Type B pancreatic cell (in vitro differentiated cells): ENCODE results near the gene RPS6KA4. TPM values are rescaled to one million over a fixed set of nuclear protein-coding genes. Genes with fewer than 3 reads are reported as not detected.
A peak's percentile ranks its signal among the peaks of the same experiment; 100 is the strongest.
"Not testable (repeated sequence)": the region's sequence is repeated elsewhere in the genome, so short reads cannot be mapped to it uniquely, and the experiment has no call there.

Experiments
- DNase-seq: peaks from one replicate; pipeline ENCODE4 v3.0.0; 2021; ENCODE audit warnings: mixed read lengths; ENCODE audit not compliant: unreplicated experiment; ENCODE audit errors: extremely low spot score
- H3K27ac Mint-ChIP-seq: 2 replicates; pipeline ENCODE4 v1.8.0; 2021; ENCODE audit warnings: mild to moderate bottlenecking, mixed read lengths
- H3K27me3 Mint-ChIP-seq: 2 replicates; pipeline ENCODE4 v1.8.0; 2021; ENCODE audit warnings: mixed read lengths
- H3K36me3 Mint-ChIP-seq: 2 replicates; pipeline ENCODE4 v1.8.0; 2021; ENCODE audit warnings: mixed read lengths
- H3K4me1 Mint-ChIP-seq: one replicate; pipeline ENCODE4 v1.8.0; 2021; ENCODE audit warnings: mixed read lengths; ENCODE audit not compliant: unreplicated experiment
- H3K4me3 Mint-ChIP-seq: 2 replicates; pipeline ENCODE4 v1.8.0; 2021; ENCODE audit warnings: mild to moderate bottlenecking, mixed read lengths
- H3K9me3 Mint-ChIP-seq: 2 replicates; pipeline ENCODE4 v1.8.0; 2021; ENCODE audit warnings: mixed read lengths
- CTCF ChIP-seq: fragments of 200-600 bp; sonication (generic); conservative IDR thresholded peaks from 2 replicates; pipeline ENCODE4 v1.5.0; 2021; ENCODE audit warnings: antibody characterized with exemption, mild to moderate bottlenecking
- total RNA-seq: library from RNA; stranded (reverse); gene quantifications from 2 replicates; pipeline ENCODE4 v1.2.1, GENCODE V29; 2021; ENCODE audit warnings: low replicate concordance

RPS6KA4 gene
- total RNA-seq, 1 donor from 2014 or later: 26.4 TPM

GRCh38 chr11:64410404-64410734 lies 51.4 kb downstream of the RPS6KA4 start:
- no peak overlapping the region for H3K27ac Mint-ChIP-seq
- H3K4me1 Mint-ChIP-seq: peaks cover 43% of the 10 kb centered on the region
- H3K27me3 Mint-ChIP-seq: no peaks in the 10 kb centered on the region

DNA sequence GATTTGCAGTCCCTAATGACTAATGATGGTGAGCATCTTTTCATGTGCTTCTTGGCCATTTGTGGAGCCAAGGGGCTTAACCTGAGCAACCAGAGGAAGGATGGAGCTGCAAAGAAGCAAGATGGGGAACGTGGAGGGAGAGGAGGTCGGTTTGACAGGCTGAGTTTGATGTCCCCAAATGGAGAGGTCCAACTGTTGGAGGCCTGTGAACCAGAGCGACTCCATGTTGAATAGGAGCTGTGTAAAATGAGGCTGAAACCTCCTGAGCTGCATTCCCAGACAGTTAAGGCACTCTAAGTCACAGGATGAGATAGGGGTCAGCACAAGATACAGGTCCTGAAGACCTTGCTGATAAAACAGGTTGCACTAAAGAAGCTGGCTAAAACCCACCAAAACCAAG lies 54.5 kb downstream of the RPS6KA4 start:
- Mint-ChIP-seq H3K4me1 (peaks cover 26% of the 10 kb centered on the region), H3K9me3 (no peaks in the 10 kb centered on the region), H3K27ac (no peak overlapping the region), H3K27me3 (no peaks in the 10 kb centered on the region), H3K4me3 (no peak overlapping the region), H3K36me3 (no peaks in the 10 kb centered on the region)
- DNase-seq: no peak
- no peak for TF ChIP-seq CTCF

More at GRCh38 chr11:64410404-64410734, 51.4 kb downstream of the RPS6KA4 start:
- no peaks in the 10 kb centered on the region for H3K36me3 Mint-ChIP-seq
- no peaks in the 10 kb centered on the region for H3K9me3 Mint-ChIP-seq
- no peak for DNase-seq
- H3K4me3 Mint-ChIP-seq: no peak overlapping the region
- TF ChIP-seq CTCF: no peak

DNA sequence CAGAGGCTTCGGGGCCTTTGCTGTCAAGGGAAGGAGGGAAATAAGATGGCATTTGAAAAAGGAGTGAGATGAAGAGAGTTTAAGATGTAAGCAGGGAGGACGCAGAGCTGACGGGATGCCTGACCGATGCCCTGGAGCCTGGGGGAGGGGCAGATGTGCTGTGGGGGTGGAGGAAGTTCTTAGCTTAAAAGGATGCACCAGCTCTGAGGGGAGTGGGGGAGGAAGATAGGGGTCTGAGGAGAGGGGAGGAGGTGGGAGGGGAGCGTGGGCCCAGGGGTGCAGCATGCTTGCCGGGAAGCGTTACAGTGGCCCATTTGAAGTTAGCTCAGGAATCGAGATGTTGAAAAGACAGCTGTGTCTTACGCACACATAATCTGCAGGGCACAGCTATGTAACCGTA lies 56.3 kb downstream of the RPS6KA4 start:
- TF ChIP-seq CTCF: no peak
- peaks cover 17% of the 10 kb centered on the region for H3K4me1 Mint-ChIP-seq
- peak overlapping the region; percentile 48 for H3K27ac Mint-ChIP-seq
- no peaks in the 10 kb centered on the region for H3K36me3 Mint-ChIP-seq
- H3K27me3 Mint-ChIP-seq: no peaks in the 10 kb centered on the region
- DNase-seq: no peak
- H3K9me3 Mint-ChIP-seq: no peaks in the 10 kb centered on the region
- H3K4me3 Mint-ChIP-seq: no peak overlapping the region

DNA sequence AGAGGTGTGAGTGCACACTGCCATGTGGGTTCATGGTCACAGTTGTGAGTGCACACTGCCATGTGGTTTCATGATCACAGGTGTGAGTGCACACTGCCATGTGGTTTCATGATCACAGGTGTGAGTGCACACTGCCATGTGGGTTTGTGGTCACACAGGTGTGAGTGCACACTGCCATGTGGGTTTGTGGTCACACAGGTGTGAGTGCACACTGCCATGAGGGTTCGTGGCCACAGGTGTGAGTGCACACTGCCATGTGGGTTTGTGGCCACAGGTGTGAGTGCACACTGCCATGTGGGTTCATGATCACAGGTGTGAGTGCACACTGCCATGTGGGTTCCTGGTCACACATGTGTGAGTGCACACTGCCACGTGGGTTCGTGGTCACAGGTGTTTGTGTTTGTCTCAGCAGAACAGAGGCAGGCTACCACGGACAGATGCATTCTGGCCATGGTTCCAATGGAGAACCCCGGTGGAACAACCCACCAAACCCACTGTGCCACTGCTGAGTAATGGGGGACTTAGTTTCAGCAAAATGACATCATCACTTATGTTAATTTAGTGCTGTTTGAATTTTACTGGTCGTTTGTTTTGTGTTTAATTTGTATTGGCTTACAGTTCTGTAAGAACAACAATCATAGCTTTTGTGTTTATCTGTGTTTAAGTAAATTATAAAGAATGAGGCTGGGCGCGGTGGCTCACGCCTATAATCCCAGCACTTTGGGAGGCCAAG lies 57.2 kb downstream of the RPS6KA4 start:
- peaks cover 10% of the 10 kb centered on the region for H3K4me1 Mint-ChIP-seq
- no peaks in the 10 kb centered on the region for H3K36me3 Mint-ChIP-seq
- H3K27me3 Mint-ChIP-seq: no peaks in the 10 kb centered on the region
- TF ChIP-seq CTCF: no peak
- no peaks in the 10 kb centered on the region for H3K9me3 Mint-ChIP-seq
- no peak overlapping the region for H3K4me3 Mint-ChIP-seq
- H3K27ac Mint-ChIP-seq: no peak overlapping the region
- no peak for DNase-seq

DNA sequence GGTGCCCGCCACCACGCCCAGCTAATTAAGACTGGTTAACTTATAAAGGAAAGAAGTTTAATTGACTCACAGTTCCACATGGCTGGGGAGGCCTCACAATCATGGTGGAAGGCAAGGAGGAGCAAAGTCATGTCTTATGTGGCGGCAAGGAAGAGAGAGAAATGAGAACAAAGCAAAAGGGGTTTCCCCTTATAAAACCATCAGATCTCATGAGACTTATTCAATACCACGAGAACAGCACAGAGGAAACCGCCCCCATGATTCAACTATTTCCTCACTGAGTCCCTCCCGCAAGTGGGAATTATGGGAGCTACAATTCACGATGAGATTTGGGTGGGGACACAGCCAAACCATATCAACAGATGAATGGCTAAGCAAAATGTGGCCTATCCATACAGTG lies 59.3 kb downstream of the RPS6KA4 start:
- H3K36me3 Mint-ChIP-seq, H3K4me3 Mint-ChIP-seq, H3K27ac Mint-ChIP-seq, H3K4me1 Mint-ChIP-seq, DNase-seq, H3K9me3 Mint-ChIP-seq, H3K27me3 Mint-ChIP-seq: not testable (repeated sequence)

DNA sequence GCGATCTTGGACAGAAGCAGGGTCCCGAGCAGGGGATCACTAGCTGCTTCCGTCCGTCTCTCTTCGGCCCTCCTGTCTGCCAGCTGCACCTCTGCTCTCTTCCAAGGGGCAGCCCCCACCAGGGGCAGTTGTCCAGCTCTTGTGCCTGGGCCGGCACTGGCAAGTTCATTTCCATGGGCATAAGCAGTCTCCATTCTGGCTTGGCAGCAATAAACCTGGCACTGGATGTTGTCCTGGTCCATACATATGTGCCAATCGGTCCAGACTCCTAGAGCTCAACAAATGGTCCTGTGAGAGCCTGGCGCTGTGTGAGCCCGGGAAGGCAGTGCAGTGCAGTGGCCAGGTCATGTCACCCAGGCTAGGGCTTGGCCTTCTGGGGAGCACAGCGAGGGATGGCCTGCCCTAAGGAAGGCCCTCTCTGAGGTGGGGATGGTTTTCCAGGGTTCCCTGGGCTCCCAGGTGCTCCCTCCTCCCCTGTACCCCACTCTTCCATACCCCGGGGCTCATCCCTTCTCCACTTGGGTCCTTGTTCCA lies 60.4 kb downstream of the RPS6KA4 start:
- peaks cover 8% of the 10 kb centered on the region for H3K27me3 Mint-ChIP-seq
- H3K27ac Mint-ChIP-seq: no peak overlapping the region
- no peak for DNase-seq
- H3K4me3 Mint-ChIP-seq: no peak overlapping the region
- H3K9me3 Mint-ChIP-seq: peaks cover 4% of the 10 kb centered on the region
- no peak for TF ChIP-seq CTCF
- peaks cover 10% of the 10 kb centered on the region for H3K4me1 Mint-ChIP-seq
- H3K36me3 Mint-ChIP-seq: no peaks in the 10 kb centered on the region
